ENCODE results near the gene TRMT61A. TPM values are rescaled to one million over a fixed set of nuclear protein-coding genes. Genes with fewer than 3 reads are reported as not detected.

The TRMT61A gene
- total and polyA plus RNA-seq, 9 of the 15 experiments (the other 6 are each of a cell fraction or from before 2014, with no cell fraction given) = 0.10 to 24.8 (median 5.1) TPM

DNA sequence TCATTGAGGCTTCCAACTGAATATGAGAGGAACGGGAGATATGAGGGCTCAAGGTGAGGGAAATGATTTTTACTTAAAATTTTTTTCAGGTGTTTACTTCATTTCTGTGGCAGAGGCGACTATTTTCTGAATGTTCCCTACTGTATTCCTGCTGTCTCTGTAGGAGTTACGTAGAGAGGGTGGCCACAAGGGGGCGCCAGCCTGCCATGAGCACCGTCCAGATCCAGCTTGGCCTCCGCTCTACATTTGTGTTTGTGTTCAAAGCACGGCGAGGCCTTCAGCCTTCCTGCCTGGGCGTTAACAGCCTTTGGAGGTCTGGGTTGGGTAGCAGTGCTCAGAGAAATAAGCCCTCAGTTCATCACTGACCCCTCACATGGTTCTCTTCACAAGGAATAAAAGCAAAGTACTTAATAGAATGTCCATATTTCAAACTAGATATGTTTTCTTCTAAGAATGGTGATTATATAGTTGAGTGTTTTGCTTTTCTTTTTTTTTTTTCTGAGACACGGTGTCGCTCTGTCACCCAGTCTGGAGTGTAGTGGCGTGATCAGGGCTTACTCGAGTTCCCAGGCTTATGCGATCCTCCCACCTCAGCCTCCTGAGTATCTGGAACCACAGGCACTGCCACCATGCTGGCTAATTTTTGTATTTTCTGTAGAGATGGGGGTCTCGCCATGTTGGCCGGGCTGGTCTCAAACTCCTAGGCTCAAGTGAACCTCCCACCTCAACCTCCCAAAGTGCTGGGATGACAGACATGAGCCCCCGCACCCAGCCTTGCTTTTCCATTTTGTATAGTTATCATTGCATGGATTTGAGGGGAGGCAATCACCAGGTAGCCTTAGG, 28.6 kb upstream of the TRMT61A start:
- Histone ChIP-seq H4K20me1 (replicated peaks; ENCODE audit: control insufficient read depth, insufficient read depth, low read length) (peaks cover 3% of the 10 kb centered on the region; the same call in 1 of the 2 replicates), H3K79me2 (ENCODE audit: control insufficient read depth, insufficient read depth, low read length) (peaks cover 7% of the 10 kb centered on the region; the same call in 1 of the 3 replicates), H3K27ac (ENCODE audit: extremely low read depth, low read depth, low read length) (peak overlapping the region; percentile 27; the same call in 2 of the 3 replicates), H3K9ac (ENCODE audit: insufficient read depth in 1 of 2, low read depth in 2 of 2, low read length in 2 of 2) (no peak overlapping the region), H3K36me3 (ENCODE audit: control insufficient read depth, insufficient read depth, low read length) (peaks cover 82% of the 10 kb centered on the region), H3K4me1 (replicated peaks in 1 of 2; ENCODE audit: control insufficient read depth in 2 of 2, insufficient read depth in 2 of 2, low read length in 2 of 2) (peaks cover 3 to 4% of the 10 kb centered on the region in 2 experiments; a peak in 4 of 5 replicates), H2AFZ (ENCODE audit: low read depth, low read length) (no peak overlapping the region), H3K27me3 (ENCODE audit: control insufficient read depth in 2 of 2, insufficient read depth in 2 of 2, low read length in 2 of 2) (no peaks in the 10 kb centered on the region), H3K9me3 (replicated peaks; ENCODE audit: control insufficient read depth, insufficient read depth, low read depth, low read length) (no peaks in the 10 kb centered on the region), H3K4me2 (ENCODE audit: insufficient read depth, low read length) (no peak overlapping the region), H3K9me1 (ENCODE audit: control insufficient read depth, insufficient read depth, low read length) (no peaks in the 10 kb centered on the region), H3K4me3 (no peak overlapping the region)
- no TSS peak for BruUV-seq (replicated peaks)
- ATAC-seq (peak; percentile 99), FAIRE-seq (peak; percentile 93), DNase-seq (ENCODE audit: extremely low read depth in 1 of 4, low spot score in 3 of 4) (peak; percentile 64 to 85 (median 70))
- intact Hi-C loops (cut with micrococcal nuclease) = loop anchor here (5.0 kb wide), 1 partner anchor 47 kb away; no protein-coding TSS in a partner anchor
- 14% methylated on average over 9 of the region's 17 CpGs for WGBS (ENCODE audit: insufficient coverage, low coverage, missing lambda C conversion rate)
- ChIA-PET POLR2A (interaction anchor here (0.6 to 1.3 kb wide), 2 partner anchors 10 to 99 kb away, joined by 3 read pairs; no protein-coding TSS in a partner anchor), CTCF (ENCODE audit: low intra/inter-chr PET ratio) (interaction anchor here (1.3 kb wide), 1 partner anchor 46 kb away, joined by 7 read pairs; no protein-coding TSS in a partner anchor)
- in situ Hi-C loops (cut with MboI) = no loop called here
- TF ChIP-seq RAD21 (CRISPR knock-in tag; conservative IDR thresholded peaks at IDR 0.05 in 1 of 2, IDR thresholded peaks at IDR 0.05 in 1 of 2) (peak; percentile 46 to 65; a peak in 3 of 4 replicates), CREM (IDR thresholded peaks at IDR 0.05; ENCODE audit: low read depth) (0 out of 2 replicates have a peak, but pooled peaks have one; percentile 32), SMC3 (conservative IDR thresholded peaks at IDR 0.05; ENCODE audit: insufficient read depth, low read depth, low read length) (peak; percentile 64), ZNF707 (CRISPR knock-in tag; conservative IDR thresholded peaks at IDR 0.05) (no peak)
- TF ChIP-seq, protein P1, sequence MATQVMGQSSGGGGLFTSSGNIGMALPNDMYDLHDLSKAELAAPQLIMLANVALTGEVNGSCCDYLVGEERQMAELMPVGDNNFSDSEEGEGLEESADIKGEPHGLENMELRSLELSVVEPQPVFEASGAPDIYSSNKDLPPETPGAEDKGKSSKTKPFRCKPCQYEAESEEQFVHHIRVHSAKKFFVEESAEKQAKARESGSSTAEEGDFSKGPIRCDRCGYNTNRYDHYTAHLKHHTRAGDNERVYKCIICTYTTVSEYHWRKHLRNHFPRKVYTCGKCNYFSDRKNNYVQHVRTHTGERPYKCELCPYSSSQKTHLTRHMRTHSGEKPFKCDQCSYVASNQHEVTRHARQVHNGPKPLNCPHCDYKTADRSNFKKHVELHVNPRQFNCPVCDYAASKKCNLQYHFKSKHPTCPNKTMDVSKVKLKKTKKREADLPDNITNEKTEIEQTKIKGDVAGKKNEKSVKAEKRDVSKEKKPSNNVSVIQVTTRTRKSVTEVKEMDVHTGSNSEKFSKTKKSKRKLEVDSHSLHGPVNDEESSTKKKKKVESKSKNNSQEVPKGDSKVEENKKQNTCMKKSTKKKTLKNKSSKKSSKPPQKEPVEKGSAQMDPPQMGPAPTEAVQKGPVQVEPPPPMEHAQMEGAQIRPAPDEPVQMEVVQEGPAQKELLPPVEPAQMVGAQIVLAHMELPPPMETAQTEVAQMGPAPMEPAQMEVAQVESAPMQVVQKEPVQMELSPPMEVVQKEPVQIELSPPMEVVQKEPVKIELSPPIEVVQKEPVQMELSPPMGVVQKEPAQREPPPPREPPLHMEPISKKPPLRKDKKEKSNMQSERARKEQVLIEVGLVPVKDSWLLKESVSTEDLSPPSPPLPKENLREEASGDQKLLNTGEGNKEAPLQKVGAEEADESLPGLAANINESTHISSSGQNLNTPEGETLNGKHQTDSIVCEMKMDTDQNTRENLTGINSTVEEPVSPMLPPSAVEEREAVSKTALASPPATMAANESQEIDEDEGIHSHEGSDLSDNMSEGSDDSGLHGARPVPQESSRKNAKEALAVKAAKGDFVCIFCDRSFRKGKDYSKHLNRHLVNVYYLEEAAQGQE (IDR thresholded peaks at IDR 0.05; ENCODE audit: borderline replicate concordance) = peak; percentile 43; the same call in 1 of the 2 replicates
- TF ChIP-seq, protein P1 (CRISPR knock-in tag; IDR thresholded peaks at IDR 0.05; ENCODE audit: low read depth) = no peak
- TF ChIP-seq, protein P2, sequence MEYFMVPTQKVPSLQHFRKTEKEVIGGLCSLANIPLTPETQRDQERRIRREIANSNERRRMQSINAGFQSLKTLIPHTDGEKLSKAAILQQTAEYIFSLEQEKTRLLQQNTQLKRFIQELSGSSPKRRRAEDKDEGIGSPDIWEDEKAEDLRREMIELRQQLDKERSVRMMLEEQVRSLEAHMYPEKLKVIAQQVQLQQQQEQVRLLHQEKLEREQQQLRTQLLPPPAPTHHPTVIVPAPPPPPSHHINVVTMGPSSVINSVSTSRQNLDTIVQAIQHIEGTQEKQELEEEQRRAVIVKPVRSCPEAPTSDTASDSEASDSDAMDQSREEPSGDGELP (CRISPR knock-in tag; IDR thresholded peaks at IDR 0.05; ENCODE audit: borderline replicate concordance) = peak; percentile 21; the same call in 1 of the 2 replicates
- TF ChIP-seq, protein P3, sequence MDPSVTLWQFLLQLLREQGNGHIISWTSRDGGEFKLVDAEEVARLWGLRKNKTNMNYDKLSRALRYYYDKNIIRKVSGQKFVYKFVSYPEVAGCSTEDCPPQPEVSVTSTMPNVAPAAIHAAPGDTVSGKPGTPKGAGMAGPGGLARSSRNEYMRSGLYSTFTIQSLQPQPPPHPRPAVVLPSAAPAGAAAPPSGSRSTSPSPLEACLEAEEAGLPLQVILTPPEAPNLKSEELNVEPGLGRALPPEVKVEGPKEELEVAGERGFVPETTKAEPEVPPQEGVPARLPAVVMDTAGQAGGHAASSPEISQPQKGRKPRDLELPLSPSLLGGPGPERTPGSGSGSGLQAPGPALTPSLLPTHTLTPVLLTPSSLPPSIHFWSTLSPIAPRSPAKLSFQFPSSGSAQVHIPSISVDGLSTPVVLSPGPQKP (CRISPR knock-in tag; IDR thresholded peaks at IDR 0.05) = no peak

Data from K562 (cell line).